ENCODE measurements around the gene MKX. TPM values are rescaled to one million over a fixed set of nuclear protein-coding genes. Genes with fewer than 3 reads are reported as not detected.

MKX gene
- total RNA-seq, 2 donors from 2014 or later, result 0.22 to 0.63 TPM

DNA sequence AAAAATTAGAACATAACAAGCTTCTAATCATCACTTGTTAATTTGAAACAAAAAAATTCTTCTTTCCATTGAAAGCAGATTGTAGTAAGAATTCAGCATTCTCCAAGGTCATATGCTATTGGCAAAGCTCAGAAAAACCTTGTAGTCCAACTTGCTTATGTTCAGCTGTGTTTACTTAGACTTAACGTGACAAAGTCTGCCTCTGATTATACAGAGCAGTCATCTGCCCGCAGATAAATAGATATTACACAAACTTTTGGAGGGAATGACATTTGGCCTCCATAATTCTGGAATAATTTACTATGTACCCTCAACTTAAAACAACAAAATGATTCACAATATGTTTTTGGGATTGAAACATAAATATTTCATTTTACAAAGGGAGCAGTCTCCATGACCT is 45.8 kb downstream of the MKX start:
- Histone ChIP-seq H3K27ac (no peak overlapping the region), H3K4me1 (no peaks in the 10 kb centered on the region), H3K9me3 (no peaks in the 10 kb centered on the region), H3K4me3 (no peak overlapping the region), H3K27me3 (no peaks in the 10 kb centered on the region), H3K36me3 (no peaks in the 10 kb centered on the region)
- no peak for DNase-seq (ENCODE audit: low spot score)
- TF ChIP-seq, protein P1, sequence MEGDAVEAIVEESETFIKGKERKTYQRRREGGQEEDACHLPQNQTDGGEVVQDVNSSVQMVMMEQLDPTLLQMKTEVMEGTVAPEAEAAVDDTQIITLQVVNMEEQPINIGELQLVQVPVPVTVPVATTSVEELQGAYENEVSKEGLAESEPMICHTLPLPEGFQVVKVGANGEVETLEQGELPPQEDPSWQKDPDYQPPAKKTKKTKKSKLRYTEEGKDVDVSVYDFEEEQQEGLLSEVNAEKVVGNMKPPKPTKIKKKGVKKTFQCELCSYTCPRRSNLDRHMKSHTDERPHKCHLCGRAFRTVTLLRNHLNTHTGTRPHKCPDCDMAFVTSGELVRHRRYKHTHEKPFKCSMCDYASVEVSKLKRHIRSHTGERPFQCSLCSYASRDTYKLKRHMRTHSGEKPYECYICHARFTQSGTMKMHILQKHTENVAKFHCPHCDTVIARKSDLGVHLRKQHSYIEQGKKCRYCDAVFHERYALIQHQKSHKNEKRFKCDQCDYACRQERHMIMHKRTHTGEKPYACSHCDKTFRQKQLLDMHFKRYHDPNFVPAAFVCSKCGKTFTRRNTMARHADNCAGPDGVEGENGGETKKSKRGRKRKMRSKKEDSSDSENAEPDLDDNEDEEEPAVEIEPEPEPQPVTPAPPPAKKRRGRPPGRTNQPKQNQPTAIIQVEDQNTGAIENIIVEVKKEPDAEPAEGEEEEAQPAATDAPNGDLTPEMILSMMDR (IDR thresholded peaks at IDR 0.05), result no peak

DNA sequence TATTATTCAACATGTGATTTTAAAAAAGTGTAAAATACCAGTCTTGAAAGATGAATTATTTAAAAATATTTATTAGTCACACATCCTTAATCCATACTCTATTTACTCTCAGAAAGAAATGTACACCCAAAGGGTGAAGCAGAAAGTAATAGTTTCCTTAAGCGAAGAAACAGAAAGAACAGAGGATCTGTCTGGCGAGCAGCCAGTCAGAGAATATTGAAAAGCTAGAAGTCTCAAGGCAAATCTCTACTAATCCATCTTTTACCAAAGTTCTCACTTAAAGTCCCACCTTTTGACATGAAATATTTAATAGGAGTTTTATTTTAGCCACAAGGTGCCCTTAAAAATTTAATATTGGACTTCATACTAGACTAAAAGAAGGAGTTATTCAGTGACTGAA is 46.7 kb downstream of the MKX start:
- DNase-seq (ENCODE audit: low spot score), result no peak
- no peaks in the 10 kb centered on the region for H3K36me3 ChIP-seq
- no peaks in the 10 kb centered on the region for H3K4me1 ChIP-seq
- H3K27ac ChIP-seq, result no peak overlapping the region
- H3K27me3 ChIP-seq, result no peaks in the 10 kb centered on the region
- TF ChIP-seq, protein P1 (IDR thresholded peaks at IDR 0.05), result no peak
- H3K4me3 ChIP-seq, result no peak overlapping the region
- H3K9me3 ChIP-seq, result no peaks in the 10 kb centered on the region

DNA sequence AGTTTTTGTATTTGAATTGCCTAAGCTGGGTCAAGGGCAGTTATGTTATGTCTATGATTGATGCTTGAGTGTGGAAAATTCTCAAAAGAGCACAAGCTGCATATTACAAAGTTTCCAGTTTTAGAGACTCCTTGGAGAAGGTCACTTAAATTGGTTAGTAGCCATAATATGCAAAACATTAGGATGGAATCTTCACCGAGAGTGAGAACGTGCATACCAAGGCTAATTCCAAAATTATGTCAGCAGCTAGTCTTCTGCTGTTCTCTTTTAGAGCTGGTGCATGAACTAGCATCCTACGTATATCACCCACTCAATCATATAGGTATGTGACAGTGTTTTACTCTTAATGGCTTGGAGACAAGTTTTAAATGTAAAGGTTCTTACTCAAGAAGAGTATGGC is 49.2 kb downstream of the MKX start:
- Histone ChIP-seq H3K27me3 (no peaks in the 10 kb centered on the region), H3K4me3 (no peak overlapping the region), H3K9me3 (no peaks in the 10 kb centered on the region), H3K27ac (no peak overlapping the region), H3K4me1 (no peaks in the 10 kb centered on the region), H3K36me3 (no peaks in the 10 kb centered on the region)
- TF ChIP-seq, protein P1 (IDR thresholded peaks at IDR 0.05), result no peak
- DNase-seq (ENCODE audit: low spot score), result no peak

DNA sequence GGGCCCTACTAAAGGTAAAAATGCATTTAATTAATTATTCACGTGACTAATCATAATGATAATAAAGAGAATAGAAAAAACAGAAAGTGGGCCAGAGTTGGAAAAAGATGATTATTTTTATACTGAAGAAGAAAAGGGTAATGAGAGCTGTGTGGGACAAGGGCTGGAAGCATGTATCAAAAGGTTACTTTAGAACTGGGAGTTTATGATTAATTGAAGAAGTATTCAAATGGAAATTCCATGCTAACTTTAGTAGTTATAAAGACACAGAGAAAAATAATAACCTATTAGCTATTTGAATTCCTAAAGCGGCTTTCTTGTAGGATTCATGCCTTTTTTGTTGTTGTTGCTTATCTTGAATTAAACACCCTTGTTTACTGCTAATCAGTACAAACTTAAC is 49.9 kb downstream of the MKX start:
- Histone ChIP-seq H3K4me3 (no peak overlapping the region), H3K9me3 (no peaks in the 10 kb centered on the region), H3K27ac (no peak overlapping the region), H3K36me3 (no peaks in the 10 kb centered on the region), H3K4me1 (no peaks in the 10 kb centered on the region), H3K27me3 (no peaks in the 10 kb centered on the region)
- DNase-seq (ENCODE audit: low spot score), result no peak
- TF ChIP-seq, protein P1 (IDR thresholded peaks at IDR 0.05), result no peak

DNA sequence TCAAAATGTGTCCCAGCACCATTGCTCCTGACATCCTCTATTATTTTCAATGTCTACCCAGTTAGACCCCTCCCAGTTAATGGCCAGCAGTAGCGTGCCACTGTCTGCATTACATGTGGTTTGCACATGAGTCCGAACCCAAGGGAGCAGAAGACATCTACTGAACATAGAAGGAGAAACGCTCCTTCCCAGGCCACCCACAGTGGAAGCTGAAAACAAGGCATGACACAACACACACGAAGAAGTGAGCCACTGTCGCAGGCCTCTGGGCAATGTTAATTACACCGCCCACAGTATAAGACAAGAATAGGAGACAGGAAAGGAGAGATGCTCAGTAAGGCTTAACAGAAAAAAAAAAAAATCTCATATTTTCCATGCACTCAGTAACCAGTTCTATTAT is 50.5 kb downstream of the MKX start:
- no peak for DNase-seq (ENCODE audit: low spot score)
- no peaks in the 10 kb centered on the region for H3K4me1 ChIP-seq
- no peaks in the 10 kb centered on the region for H3K27me3 ChIP-seq
- no peak overlapping the region for H3K27ac ChIP-seq
- H3K4me3 ChIP-seq, result no peak overlapping the region
- no peaks in the 10 kb centered on the region for H3K9me3 ChIP-seq
- TF ChIP-seq, protein P1 (IDR thresholded peaks at IDR 0.05), result no peak
- H3K36me3 ChIP-seq, result no peaks in the 10 kb centered on the region

DNA sequence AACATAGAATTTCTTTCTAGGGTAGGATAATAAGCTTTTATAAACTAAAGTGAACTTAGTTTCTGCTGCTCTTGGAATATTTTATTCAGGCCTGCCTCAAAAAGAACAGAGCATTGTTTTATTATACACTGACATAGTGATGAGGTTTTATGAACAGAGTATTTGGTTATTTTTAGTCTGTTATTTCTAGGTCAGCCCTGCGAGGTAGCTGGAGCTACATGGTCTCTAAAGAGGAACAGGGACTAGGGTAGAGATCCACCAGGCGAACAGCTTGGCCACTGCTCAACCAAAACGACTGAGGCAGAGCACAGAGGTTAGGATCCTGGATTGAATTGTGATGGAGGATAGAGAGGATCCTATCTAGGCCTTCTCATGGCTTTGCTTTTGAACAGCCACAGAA is 53.0 kb downstream of the MKX start:
- no peak overlapping the region for H3K4me3 ChIP-seq
- no peaks in the 10 kb centered on the region for H3K9me3 ChIP-seq
- H3K27me3 ChIP-seq, result no peaks in the 10 kb centered on the region
- TF ChIP-seq, protein P1 (IDR thresholded peaks at IDR 0.05), result no peak
- H3K36me3 ChIP-seq, result no peaks in the 10 kb centered on the region
- H3K27ac ChIP-seq, result no peak overlapping the region
- DNase-seq (ENCODE audit: low spot score), result no peak
- H3K4me1 ChIP-seq, result no peaks in the 10 kb centered on the region
